HG02763 (cell line): ENCODE data around the gene SCD5.

ENCODE experiments used
- ATAC-seq: cut with Tn5 transposase; IDR thresholded peaks from one replicate; pipeline ENCODE4 v1.9.1; 2021; ENCODE audit warnings: mild to moderate bottlenecking, moderate library complexity; ENCODE audit not compliant: unreplicated experiment

SCD5 gene

DNA sequence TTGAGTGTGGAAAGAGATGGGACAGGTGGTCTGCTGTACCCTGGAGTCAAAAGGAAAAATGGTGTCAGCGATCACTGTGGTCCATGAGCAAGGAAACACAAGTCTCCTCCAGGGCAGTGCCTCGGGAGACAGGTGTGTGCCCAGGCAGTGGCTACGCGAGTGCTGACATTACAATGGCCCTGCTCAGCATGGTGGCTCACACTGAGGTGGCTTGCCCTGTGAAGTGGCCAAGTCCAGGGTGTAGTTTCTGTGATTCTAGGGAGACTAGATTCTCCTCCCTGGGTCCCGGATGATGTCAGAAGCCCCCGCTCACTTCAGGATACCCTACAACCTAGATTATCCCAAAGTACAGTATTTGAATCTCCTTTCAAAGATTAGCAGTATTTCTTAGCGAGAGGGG is 192.0 kb downstream of the SCD5 start:
- no peak for ATAC-seq

DNA sequence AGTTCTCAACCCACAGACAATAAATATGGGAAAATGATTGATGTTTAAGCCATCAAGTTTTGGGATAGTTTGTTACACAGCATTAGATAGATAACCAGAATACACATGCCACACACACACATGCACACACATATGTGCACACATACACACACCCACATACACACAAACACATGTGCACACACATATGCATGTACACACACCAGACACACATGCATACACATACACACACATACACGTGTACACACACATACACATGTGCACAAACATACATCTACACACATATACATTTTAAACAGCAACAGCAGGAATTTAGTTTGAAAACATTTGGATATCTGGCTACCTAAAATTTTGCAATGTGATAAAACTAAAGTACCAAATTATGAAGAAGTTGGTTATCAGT is 194.1 kb downstream of the SCD5 start:
- no peak for ATAC-seq

DNA sequence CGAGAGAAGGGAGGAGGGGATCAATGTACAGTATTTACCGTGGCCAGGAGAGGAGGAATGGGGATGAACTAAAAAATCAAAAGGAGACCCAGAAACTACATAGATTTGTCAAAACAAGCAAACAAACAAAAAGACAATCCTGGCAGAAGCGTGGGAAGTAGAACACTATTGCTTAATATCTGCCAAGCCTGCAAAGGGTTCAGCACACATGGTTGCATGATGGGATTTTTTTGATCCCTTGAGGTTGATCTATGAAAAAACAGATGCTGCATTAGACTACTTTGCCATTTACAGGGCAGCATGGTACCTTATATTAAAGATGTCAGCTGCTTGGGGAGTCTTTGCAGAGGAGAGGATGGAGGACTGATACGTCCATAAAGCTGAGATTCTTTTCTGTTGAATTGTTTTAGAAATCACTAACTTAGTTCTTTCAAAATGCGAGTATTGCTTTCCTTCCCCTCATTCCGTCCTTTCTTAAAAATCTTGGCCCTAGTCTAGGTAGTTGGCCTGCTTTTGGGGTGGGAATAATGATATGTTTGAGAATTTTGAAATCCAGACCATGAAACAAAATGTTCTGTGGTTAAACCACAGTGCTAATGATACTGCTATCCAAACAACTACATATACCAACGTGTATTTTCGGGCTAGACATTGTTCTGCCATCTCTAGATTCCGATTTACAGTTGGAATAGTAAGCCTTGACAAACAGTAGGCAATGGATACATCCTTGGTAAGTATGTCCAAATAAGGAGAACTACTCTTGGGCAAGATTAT is 197.2 kb downstream of the SCD5 start:
- no peak for ATAC-seq

DNA sequence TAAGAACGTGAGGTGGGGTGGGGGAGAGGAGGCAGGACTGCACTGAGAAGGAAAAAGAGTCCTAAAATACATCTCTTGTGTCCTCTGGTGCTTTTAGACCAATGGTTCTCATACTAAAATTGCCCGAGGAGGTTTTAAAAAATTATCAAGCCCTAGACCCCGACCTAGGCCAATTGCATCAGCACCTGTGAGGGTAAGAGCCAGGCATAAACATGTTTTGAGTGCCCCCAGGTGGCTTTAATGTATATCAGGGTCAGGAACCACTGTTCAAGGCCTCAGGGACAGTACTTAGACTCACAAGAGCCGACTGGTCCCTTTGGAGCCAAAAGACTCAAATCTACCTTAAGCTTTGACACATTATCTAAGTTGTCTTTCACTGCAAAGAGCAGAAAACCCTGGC is 199.3 kb downstream of the SCD5 start:
- no peak for ATAC-seq

DNA sequence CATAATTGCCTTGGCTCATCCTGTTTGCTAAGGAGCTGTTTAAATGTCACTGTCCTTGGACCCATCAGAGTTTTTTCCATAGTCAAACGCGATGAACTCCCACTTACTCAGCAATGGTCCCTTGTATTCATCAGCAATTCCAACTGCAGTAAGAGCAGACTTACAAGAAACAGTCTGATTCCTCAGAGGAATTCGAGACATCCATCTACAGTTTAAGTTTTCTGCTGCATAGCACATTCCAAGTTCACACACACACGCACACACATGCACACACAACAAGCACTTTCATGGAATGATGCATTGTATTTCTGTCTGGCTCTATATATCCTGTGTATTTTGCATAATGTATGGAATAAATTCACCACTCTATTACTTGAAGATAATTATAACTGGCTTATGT is 204.1 kb downstream of the SCD5 start:
- ATAC-seq, result no peak

DNA sequence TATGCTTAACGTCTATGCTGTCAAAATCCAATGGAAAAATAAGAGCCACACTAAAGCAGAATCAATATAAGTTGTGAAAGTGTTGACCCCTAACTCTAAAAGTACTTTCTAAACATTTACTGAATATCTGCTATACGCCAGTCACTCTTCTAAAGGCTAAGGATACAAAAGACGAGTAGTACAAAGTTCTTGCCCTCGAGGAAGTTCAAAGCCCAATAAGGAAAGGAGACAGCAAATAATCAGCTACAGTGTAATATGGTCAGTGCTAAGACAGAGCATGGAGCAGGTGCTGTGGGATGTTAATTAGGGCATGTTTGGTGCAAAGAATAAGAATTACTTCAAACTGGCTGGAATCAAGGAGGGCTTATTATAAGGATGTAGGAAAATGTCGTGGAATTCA is 205.2 kb downstream of the SCD5 start:
- no peak for ATAC-seq

DNA sequence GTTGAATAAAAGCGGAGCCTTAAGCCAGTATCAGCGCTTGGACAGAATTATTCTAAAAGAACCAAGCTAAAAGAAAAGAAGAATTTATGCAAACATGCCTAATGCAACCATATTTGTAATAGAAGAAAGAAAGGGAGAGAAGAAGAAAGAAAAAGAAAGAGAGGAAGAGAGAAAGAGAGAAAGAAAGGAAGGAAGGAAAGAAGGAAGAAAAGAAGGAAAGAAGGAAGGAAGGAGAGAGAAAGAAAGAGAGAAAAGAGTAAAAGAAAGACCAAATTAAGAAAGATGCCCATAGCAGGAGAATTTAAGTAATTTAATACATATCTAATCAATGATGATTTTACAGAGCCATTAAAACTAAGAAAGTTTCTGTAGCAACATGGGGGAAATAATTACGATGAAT is 206.0 kb downstream of the SCD5 start:
- ATAC-seq, result no peak

DNA sequence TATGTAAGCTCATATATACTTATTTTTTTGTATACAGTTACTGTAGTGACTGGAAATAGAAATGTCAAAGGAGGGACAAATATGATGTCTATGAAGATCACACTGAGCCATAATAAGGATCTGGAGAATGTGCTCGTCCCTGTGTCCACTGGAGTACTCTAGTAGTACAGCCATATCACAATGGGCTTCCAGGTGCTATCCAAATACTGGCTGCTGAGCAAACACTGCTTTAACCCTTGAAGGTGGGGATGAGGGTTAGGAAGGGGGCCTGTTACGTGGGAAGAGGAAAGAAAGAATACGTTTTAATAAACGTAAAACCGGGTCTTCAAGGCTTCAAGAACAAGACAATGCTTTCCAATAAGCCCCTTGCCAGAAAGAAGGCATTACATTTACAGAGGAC is 207.0 kb downstream of the SCD5 start:
- no peak for ATAC-seq

DNA sequence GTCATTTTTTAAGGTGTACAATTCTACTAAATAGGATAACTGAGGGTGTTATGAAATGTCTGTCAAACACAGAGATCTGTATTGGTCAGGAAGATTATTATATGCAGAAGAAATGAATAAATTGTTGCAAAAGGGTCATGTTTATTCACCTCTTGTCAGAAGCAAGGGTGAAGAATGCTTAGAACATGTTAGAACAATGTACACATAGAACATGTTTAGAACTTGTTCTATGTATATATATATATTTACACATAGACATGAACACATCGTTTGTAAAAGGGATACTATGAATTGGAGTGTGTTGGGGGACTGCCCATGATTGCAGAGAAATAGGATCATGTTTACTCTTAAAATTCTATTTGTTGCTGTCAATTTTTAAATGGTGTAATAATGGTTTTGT is 208.8 kb downstream of the SCD5 start:
- no peak for ATAC-seq

DNA sequence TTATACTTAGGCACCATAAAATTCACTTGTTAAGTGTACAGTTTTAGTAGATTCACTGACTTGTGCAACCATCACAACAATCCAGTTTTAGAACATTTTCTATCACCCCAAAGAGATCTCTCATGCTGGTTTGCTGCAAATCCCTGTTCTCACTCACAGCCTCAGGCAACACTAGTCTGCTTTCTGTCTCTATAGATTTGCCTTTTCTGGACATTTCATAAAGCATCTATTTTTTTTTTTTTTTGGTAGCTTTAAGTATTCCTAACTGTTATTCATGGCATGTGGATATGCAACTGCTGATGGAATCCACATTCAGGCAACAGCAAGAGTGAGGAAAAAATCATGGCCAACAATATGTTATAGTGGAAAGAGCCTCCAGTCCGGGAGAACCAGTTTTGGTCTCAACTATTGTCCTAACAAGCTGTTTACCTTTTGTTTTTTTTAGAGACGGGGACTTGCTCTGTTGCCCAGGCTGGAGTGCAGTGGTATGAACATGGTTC is 209.8 kb downstream of the SCD5 start:
- no peak for ATAC-seq

DNA sequence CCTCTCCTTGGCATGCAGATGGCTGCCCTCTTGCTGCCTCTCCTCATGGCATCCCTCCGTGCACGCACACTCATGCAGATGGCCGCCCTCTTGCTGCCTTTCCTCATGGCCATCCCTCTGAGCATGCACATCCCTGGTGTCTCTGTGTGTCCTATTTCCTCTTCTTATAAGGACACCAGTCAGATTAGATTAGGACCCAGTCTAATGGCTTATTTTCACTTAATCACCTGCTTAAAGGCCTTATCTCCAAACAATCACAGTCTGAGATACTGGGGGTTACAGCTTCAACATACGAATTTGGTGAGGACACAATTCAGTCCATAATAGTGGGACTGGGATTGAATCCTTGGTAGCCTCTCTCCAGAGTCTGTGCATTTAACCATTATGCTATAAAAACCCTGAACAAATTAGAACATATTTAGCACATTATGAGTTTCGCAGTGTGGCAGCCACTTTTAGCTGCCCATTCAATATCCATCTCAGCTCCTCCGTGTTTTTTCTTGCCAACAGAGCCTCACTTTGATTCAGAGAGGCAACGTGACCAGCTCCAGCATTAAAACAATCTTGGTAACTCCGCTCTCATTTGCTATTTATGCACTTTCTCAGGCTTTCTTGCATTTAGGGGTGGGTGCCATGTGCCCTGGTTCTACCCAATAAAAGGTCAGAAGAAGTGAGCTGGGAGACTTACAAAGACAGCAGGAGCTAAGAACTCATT is 210.6 kb downstream of the SCD5 start:
- no peak for ATAC-seq

DNA sequence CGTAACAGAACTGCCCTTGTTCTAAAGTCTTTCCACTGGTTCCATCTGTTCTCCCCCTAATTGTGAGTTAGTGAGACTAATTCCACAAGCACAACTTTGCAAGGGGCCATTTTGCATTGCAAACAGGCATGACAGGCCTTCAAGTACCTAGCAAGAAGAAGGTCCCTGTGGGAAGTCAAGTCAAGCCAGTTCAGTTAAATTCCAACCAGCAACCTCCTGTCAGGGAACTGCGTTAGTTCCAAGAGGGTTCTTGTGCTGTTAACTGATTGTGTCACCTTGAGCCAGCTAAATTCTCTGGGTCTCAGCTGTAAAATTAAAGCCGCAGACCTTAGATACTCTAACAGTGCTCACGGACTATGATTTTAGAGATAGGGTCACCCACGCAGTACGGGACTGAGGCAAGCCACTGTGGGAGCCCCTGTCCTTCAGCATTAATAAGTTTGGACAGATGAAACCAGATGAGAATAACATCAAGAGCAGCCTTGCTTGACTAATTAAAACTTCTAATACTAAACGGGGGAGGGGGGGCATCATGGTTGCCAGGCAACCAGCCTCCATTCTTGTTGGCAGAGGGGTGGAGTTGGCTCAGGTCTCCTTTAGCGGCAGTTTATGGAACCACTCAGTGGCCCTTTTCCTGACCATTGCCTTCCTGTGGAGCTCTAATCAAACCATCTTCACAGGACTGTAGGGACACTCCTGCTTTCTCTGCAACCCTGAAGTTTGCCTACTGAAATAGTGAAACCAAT is 212.7 kb downstream of the SCD5 start:
- no peak for ATAC-seq

DNA sequence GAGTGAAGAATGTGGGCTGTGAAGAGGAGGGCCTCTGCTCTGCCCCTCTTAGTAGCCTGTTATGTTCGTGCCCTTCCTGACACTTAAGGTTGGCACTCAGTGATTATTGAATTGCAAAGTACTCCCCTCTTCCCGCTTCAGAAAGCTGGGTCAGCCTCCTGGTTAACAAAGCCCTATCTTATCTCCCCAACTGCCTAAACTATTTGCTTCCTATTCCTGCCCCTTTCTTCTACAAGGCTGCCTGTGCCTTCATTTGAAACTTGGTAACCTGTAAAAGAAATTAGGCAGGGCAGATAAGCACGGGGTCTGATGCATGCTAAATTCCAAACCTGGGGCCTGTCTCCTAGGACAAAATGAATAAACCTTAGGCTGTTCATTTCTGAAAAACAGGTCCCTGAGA is 213.7 kb downstream of the SCD5 start:
- ATAC-seq, result no peak

DNA sequence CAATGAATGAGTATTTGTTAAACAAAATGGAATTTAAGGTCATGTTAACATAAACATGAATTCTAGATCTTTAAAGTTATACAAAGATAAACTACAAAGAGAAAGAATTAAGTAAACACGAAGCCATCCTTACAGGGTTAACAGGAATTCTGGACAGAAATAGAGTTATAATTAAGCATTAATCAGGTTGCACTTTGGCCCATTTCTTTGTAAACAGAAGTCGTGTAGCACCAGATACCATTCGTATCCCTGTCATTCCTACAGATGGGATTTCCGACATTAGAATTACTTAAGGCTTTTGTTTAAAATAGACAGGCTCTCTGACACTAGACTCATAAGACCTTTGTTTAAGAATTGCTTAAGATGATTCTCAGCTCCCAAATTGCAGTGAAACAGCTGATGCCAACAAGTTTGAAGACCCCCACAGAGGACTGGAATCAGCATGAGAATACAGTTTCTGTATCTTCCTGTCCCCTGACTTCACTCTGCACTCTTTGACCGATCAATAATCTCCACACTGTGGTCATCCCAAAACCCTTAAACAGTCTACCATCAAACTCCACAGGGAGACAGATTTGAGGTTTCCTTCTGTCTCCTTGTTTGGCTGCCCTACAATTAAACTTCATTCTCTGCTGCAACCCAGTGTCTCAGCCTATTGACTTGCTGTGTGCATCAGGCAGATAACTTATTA is 214.6 kb downstream of the SCD5 start:
- no peak for ATAC-seq

DNA sequence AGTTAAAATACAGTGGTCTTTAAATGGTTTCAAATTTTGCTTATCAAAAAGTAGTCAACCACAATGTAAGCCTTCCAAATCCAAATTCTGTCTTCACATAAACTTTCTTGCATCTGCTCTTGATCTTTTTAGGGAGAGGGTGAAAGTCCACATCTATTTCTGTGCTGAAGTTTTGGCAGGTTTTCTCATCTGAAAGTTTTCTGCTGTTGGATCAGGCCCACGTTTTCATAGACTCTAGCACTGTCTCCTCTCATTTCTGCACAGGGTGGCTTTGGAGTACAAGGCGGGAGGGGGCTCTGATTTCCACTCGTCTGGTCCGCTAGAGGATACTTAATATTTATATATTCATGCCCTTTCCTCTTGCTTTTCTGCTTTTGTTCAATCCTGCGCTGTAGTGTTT is 218.7 kb downstream of the SCD5 start:
- no peak for ATAC-seq
